GM18520 (cell line): ENCODE measurements around the gene DAPK1.
"Not testable (repeated sequence)": the region's sequence is repeated elsewhere in the genome, so short reads cannot be mapped to it uniquely, and the experiment has no call there.

Experiments
- ATAC-seq: cut with Tn5 transposase; IDR thresholded peaks from one replicate; pipeline ENCODE4 v1.9.1; 2021; ENCODE audit not compliant: unreplicated experiment

DAPK1 gene

GRCh38 chr9:87540444-87541105 is 42.9 kb downstream of the DAPK1 start:
- ATAC-seq, result no peak

- ATAC-seq, result no peak
Measured at GRCh38 chr9:87541663-87542062, 44.0 kb downstream of the DAPK1 start.

- ATAC-seq, result no peak
Measured at GRCh38 chr9:87542141-87542540, 44.5 kb downstream of the DAPK1 start.

GRCh38 chr9:87543251-87543650 is 45.6 kb downstream of the DAPK1 start:
- no peak for ATAC-seq

- ATAC-seq, result no peak
Measured at GRCh38 chr9:87545858-87546257, 48.2 kb downstream of the DAPK1 start.

- ATAC-seq, result no peak
Measured at GRCh38 chr9:87546704-87547103, 49.0 kb downstream of the DAPK1 start.

- ATAC-seq, result no peak
Measured at GRCh38 chr9:87547671-87548081, 50.0 kb downstream of the DAPK1 start.

GRCh38 chr9:87548159-87548558 is 50.5 kb downstream of the DAPK1 start:
- ATAC-seq, result no peak

GRCh38 chr9:87549088-87549487 is 51.4 kb downstream of the DAPK1 start:
- ATAC-seq, result not testable (repeated sequence)

- no peak for ATAC-seq
Measured at GRCh38 chr9:87549791-87550190, 52.1 kb downstream of the DAPK1 start.

GRCh38 chr9:87550253-87550954 is 52.7 kb downstream of the DAPK1 start:
- no peak for ATAC-seq

GRCh38 chr9:87551772-87552217 is 54.1 kb downstream of the DAPK1 start:
- ATAC-seq, result no peak

- ATAC-seq, result no peak
Measured at GRCh38 chr9:87554171-87554910, 56.7 kb downstream of the DAPK1 start.

- ATAC-seq, result no peak
Measured at GRCh38 chr9:87554976-87555375, 57.3 kb downstream of the DAPK1 start.

GRCh38 chr9:87556039-87556438 is 58.4 kb downstream of the DAPK1 start:
- ATAC-seq, result peak; percentile 36

- no peak for ATAC-seq
Measured at GRCh38 chr9:87556821-87557220, 59.2 kb downstream of the DAPK1 start.

- ATAC-seq, result peak; percentile 26
Measured at GRCh38 chr9:87557996-87558395, 60.3 kb downstream of the DAPK1 start.

- ATAC-seq, result no peak
Measured at GRCh38 chr9:87558606-87559190, 61.0 kb downstream of the DAPK1 start.

GRCh38 chr9:87562062-87562461 is 64.4 kb downstream of the DAPK1 start:
- ATAC-seq, result no peak

GRCh38 chr9:87562530-87563170 is 65.0 kb downstream of the DAPK1 start:
- no peak for ATAC-seq

GRCh38 chr9:87564111-87564510 is 66.4 kb downstream of the DAPK1 start:
- peak; percentile 34 for ATAC-seq
